Astrocyte (in vitro differentiated cells and primary cell): Measurements from ENCODE around the gene ZBTB7B.

Source experiments
- CTCF ChIP-seq: IDR thresholded peaks from 2 replicates; pipeline ENCODE4 v1.5.1; 2011; ENCODE audit warnings: low read depth, mild to moderate bottlenecking, inconsistent platforms, low read length, moderate library complexity; ENCODE audit not compliant: insufficient read depth
- EZH2 ChIP-seq: IDR thresholded peaks from 2 replicates; pipeline ENCODE4 v1.6.1; 2012; ENCODE audit warnings: mild to moderate bottlenecking, low read length, inconsistent platforms; ENCODE audit not compliant: insufficient read depth

GRCh38 chr1:154999571-155000410, 2.8 kb upstream of the ZBTB7B start:
- TF ChIP-seq CTCF (no peak), EZH2 (no peak)
